HepG2 (cell line): Measurements from ENCODE around the gene GPC6.

Source experiments
- BHLHE40 ChIP-seq: IDR thresholded peaks from 2 replicates; pipeline ENCODE4 v1.6.1; 2011; ENCODE audit warnings: low read length, improper control_type of control experiment
- CHD4 ChIP-seq: fragments of 200-600 bp; sonication (generic); IDR thresholded peaks from 2 replicates; pipeline ENCODE4 v1.7.0; 2017; ENCODE audit warnings: mild to moderate bottlenecking, low read length, borderline replicate concordance
- FOSL2 ChIP-seq: sonication (generic); formaldehyde crosslinking; IDR thresholded peaks from 2 replicates; pipeline ENCODE4 v1.4.0; 2020; ENCODE audit warnings: missing genetic modification reagents
- HMGA1 ChIP-seq: sonication (generic); formaldehyde crosslinking; conservative IDR thresholded peaks from 2 replicates; pipeline ENCODE4 v1.4.0; 2020; ENCODE audit warnings: missing genetic modification reagents
- MAFK ChIP-seq, 2 experiments: IDR thresholded peaks in 1 of 2; conservative IDR thresholded peaks in 1 of 2; 2 replicates each; pipeline ENCODE4 v1.6.1; 2011; ENCODE audit warnings: improper control_type of control experiment in 2 of 2, low read length in 2 of 2
- POLR2A ChIP-seq, 2 experiments: IDR thresholded peaks; 2 replicates each; pipeline ENCODE4 v1.6.1; 2011; ENCODE audit warnings: low read depth in 2 of 2, low read length in 2 of 2, mild to moderate bottlenecking in 1 of 2, moderate library complexity in 1 of 2; ENCODE audit not compliant: insufficient read depth in 1 of 2
- POLR2G ChIP-seq: fragments of 200-400 bp; formaldehyde crosslinking; IDR thresholded peaks from 2 replicates; pipeline ENCODE4 v1.6.1; 2018; ENCODE audit warnings: mild to moderate bottlenecking, low read depth, low read length, moderate library complexity
- RXRA ChIP-seq: sonication (generic); formaldehyde crosslinking; IDR thresholded peaks from 2 replicates; pipeline ENCODE4 v1.5.1; 2020; ENCODE audit warnings: missing genetic modification reagents
- SCMH1 ChIP-seq: sonication (generic); formaldehyde crosslinking; IDR thresholded peaks from 2 replicates; pipeline ENCODE4 v1.9.0; 2021; ENCODE audit warnings: missing genetic modification reagents, mild to moderate bottlenecking, borderline replicate concordance
- TOE1 ChIP-seq: sonication (generic); formaldehyde crosslinking; IDR thresholded peaks from 2 replicates; pipeline ENCODE4 v1.4.0; 2020; ENCODE audit warnings: mild to moderate bottlenecking, missing genetic modification reagents
- ZNF589 ChIP-seq: sonication (generic); formaldehyde crosslinking; conservative IDR thresholded peaks from 2 replicates; pipeline ENCODE4 v1.8.0; 2022; ENCODE audit warnings: mild to moderate bottlenecking, moderate library complexity, missing genetic modification reagents
- TF ChIP-seq, protein P1 (sequence below): sonication (generic); formaldehyde crosslinking; IDR thresholded peaks from 2 replicates; pipeline ENCODE4 v1.4.0; 2020; ENCODE audit warnings: missing genetic modification reagents
- TF ChIP-seq, protein P2 (sequence below): sonication (generic); formaldehyde crosslinking; IDR thresholded peaks from 2 replicates; pipeline ENCODE4 v1.5.0; 2020; ENCODE audit warnings: mild to moderate bottlenecking, missing genetic modification reagents, moderate library complexity
- TF ChIP-seq, protein P3 (sequence below): IDR thresholded peaks from 2 replicates; pipeline ENCODE4 v1.6.1; 2016; ENCODE audit warnings: missing compliant biosample characterization, missing genetic modification reagents, borderline replicate concordance

DNA sequence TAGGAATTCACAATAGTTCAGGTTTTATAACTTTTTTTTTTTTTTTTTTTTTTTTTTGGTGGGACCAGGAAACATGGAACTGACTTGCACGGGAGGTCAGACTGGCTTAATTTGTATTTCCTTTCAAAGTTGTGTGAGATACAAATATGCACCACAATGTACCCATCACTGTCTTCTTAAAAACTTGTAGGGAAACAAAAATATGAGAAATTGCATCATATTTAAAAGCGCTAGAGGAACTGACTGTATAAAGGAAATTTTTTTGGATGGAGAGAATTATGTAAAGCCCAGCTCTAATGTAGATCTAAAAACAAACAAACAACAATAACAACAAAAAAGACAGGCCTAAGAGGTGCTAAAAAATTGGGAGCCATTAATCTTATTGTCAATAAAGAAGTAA is 1006.3 kb downstream of the GPC6 start:
- no peak for TF ChIP-seq CHD4
- TF ChIP-seq ZNF589 (CRISPR knock-in tag): no peak
- TF ChIP-seq FOSL2 (CRISPR knock-in tag): no peak
- no peak for TF ChIP-seq MAFK (conservative IDR thresholded peaks at IDR 0.05 in 1 of 2, IDR thresholded peaks at IDR 0.05 in 1 of 2; ENCODE audit: low read length in 2 of 2)
- TF ChIP-seq, protein P1, sequence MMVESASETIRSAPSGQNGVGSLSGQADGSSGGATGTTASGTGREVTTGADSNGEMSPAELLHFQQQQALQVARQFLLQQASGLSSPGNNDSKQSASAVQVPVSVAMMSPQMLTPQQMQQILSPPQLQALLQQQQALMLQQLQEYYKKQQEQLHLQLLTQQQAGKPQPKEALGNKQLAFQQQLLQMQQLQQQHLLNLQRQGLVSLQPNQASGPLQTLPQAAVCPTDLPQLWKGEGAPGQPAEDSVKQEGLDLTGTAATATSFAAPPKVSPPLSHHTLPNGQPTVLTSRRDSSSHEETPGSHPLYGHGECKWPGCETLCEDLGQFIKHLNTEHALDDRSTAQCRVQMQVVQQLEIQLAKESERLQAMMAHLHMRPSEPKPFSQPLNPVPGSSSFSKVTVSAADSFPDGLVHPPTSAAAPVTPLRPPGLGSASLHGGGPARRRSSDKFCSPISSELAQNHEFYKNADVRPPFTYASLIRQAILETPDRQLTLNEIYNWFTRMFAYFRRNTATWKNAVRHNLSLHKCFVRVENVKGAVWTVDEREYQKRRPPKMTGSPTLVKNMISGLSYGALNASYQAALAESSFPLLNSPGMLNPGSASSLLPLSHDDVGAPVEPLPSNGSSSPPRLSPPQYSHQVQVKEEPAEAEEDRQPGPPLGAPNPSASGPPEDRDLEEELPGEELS (CRISPR knock-in tag): no peak
- no peak for TF ChIP-seq SCMH1
- no peak for TF ChIP-seq BHLHE40
- no peak for TF ChIP-seq POLR2A (IDR thresholded peaks at IDR 0.05; ENCODE audit: insufficient read depth in 1 of 2, low read depth in 2 of 2, low read length in 2 of 2)
- TF ChIP-seq RXRA: no peak
- TF ChIP-seq POLR2G: no peak
- TF ChIP-seq HMGA1 (CRISPR knock-in tag): no peak
- TF ChIP-seq, protein P2, sequence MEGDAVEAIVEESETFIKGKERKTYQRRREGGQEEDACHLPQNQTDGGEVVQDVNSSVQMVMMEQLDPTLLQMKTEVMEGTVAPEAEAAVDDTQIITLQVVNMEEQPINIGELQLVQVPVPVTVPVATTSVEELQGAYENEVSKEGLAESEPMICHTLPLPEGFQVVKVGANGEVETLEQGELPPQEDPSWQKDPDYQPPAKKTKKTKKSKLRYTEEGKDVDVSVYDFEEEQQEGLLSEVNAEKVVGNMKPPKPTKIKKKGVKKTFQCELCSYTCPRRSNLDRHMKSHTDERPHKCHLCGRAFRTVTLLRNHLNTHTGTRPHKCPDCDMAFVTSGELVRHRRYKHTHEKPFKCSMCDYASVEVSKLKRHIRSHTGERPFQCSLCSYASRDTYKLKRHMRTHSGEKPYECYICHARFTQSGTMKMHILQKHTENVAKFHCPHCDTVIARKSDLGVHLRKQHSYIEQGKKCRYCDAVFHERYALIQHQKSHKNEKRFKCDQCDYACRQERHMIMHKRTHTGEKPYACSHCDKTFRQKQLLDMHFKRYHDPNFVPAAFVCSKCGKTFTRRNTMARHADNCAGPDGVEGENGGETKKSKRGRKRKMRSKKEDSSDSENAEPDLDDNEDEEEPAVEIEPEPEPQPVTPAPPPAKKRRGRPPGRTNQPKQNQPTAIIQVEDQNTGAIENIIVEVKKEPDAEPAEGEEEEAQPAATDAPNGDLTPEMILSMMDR: no peak
- no peak for TF ChIP-seq TOE1 (CRISPR knock-in tag)
- TF ChIP-seq, protein P3, sequence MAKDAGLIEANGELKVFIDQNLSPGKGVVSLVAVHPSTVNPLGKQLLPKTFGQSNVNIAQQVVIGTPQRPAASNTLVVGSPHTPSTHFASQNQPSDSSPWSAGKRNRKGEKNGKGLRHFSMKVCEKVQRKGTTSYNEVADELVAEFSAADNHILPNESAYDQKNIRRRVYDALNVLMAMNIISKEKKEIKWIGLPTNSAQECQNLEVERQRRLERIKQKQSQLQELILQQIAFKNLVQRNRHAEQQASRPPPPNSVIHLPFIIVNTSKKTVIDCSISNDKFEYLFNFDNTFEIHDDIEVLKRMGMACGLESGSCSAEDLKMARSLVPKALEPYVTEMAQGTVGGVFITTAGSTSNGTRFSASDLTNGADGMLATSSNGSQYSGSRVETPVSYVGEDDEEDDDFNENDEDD (CRISPR knock-in tag): no peak
